GM23338 (cell line): Measurements from ENCODE around the gene LNX1.

Experiments
- CREB1 ChIP-seq: fragments of 250-450 bp; sonication (Bioruptor Pico); IDR thresholded peaks from 2 replicates; pipeline ENCODE4 v1.5.0; 2020; ENCODE audit warnings: low read depth, mild to moderate bottlenecking, moderate library complexity
- CTCF ChIP-seq, 2 experiments: fragments of 200-600 bp in 1 of 2; sonication (generic) in 1 of 2; conservative IDR thresholded peaks; 2 replicates each; pipeline versions ENCODE4 v1.5.1 to v1.6.1; 2016 to 2017; ENCODE audit warnings: antibody characterized with exemption in 2 of 2, low read depth in 2 of 2, mild to moderate bottlenecking in 2 of 2, moderate library complexity in 1 of 2
- EZH2 ChIP-seq: fragments of 200-600 bp; sonication (generic); IDR thresholded peaks from one replicate; pipeline ENCODE4 v1.8.0; 2017; ENCODE audit warnings: antibody characterized with exemption, mild to moderate bottlenecking, low read depth; ENCODE audit not compliant: unreplicated experiment
- EZH2phosphoT487 ChIP-seq: fragments of 200-600 bp; sonication (generic); IDR thresholded peaks from one replicate; pipeline ENCODE4 v1.8.1; 2018; ENCODE audit warnings: antibody characterized with exemption; ENCODE audit not compliant: unreplicated experiment
- JUNB ChIP-seq: IDR thresholded peaks from one replicate; pipeline ENCODE4 v1.6.1; 2016; ENCODE audit warnings: antibody characterized with exemption; ENCODE audit not compliant: unreplicated experiment
- POLR2AphosphoS5 ChIP-seq: IDR thresholded peaks from 2 replicates; pipeline ENCODE4 v1.6.1; 2016; ENCODE audit warnings: antibody characterized with exemption, low read depth
- REST ChIP-seq: IDR thresholded peaks from one replicate; pipeline ENCODE4 v1.6.1; 2018; ENCODE audit warnings: antibody characterized with exemption; ENCODE audit not compliant: unreplicated experiment
- STAT1 ChIP-seq: IDR thresholded peaks from one replicate; pipeline ENCODE4 v1.6.1; 2016; ENCODE audit warnings: antibody characterized with exemption; ENCODE audit not compliant: unreplicated experiment

- TF ChIP-seq CTCF (conservative IDR thresholded peaks at IDR 0.05; ENCODE audit: low read depth in 2 of 2) (no peak), POLR2AphosphoS5 (no peak), REST (no peak), EZH2 (no peak), STAT1 (no peak), JUNB (no peak), CREB1 (CRISPR knock-in tag) (no peak), EZH2phosphoT487 (no peak)
Observed at GRCh38 chr4:53512608-53513007, 78.7 kb downstream of the LNX1 start.
